Measurements from ENCODE around the gene OR13A1. TPM values are rescaled to one million over a fixed set of nuclear protein-coding genes. Genes with fewer than 3 reads are reported as not detected.

OR13A1 gene
- total and polyA plus RNA-seq, 4 donors: 0.15 to 0.31 (median 0.28) TPM; not detected in 1

- DNase-seq (no peak), ATAC-seq (ENCODE audit: insufficient read depth, low FRiP score) (no peak)
- H3K36me3 ChIP-seq (ENCODE audit: control insufficient read depth in 4 of 4, insufficient read depth in 4 of 4, low read length in 4 of 4): no peaks in the 10 kb centered on the region
- TF ChIP-seq, protein P1, sequence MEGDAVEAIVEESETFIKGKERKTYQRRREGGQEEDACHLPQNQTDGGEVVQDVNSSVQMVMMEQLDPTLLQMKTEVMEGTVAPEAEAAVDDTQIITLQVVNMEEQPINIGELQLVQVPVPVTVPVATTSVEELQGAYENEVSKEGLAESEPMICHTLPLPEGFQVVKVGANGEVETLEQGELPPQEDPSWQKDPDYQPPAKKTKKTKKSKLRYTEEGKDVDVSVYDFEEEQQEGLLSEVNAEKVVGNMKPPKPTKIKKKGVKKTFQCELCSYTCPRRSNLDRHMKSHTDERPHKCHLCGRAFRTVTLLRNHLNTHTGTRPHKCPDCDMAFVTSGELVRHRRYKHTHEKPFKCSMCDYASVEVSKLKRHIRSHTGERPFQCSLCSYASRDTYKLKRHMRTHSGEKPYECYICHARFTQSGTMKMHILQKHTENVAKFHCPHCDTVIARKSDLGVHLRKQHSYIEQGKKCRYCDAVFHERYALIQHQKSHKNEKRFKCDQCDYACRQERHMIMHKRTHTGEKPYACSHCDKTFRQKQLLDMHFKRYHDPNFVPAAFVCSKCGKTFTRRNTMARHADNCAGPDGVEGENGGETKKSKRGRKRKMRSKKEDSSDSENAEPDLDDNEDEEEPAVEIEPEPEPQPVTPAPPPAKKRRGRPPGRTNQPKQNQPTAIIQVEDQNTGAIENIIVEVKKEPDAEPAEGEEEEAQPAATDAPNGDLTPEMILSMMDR (IDR thresholded peaks at IDR 0.05; ENCODE audit: control extremely low read depth, extremely low read depth): no peak
- no peak overlapping the region for H3K27ac ChIP-seq (ENCODE audit: low read depth in 1 of 2, low read length in 1 of 2)
- H3K9me3 ChIP-seq (ENCODE audit: control insufficient read depth in 4 of 4, insufficient read depth in 3 of 4, low read length in 3 of 4): no peaks in the 10 kb centered on the region
- H3K4me1 ChIP-seq (ENCODE audit: control insufficient read depth in 5 of 5, insufficient read depth in 5 of 5, low read length in 5 of 5): no peaks in the 10 kb centered on the region
- no peak overlapping the region for H3K4me3 ChIP-seq
- H3K9ac ChIP-seq (ENCODE audit: insufficient read depth in 1 of 2, low read length in 2 of 2): no peak overlapping the region
- H3K27me3 ChIP-seq (ENCODE audit: control insufficient read depth in 3 of 3, insufficient read depth in 3 of 3, low read length in 2 of 3): no peaks in the 10 kb centered on the region
- 46 to 62% methylated on average over 2 of the region's 2 CpGs for WGBS, 2 donors
Measured at GRCh38 chr10:45253183-45253914, 62.1 kb downstream of the OR13A1 start.

Other genes with a start within 250 kb of the OR13A1 start
- gene ALOX5, start 58.6 kb upstream of the OR13A1 start, total RNA-seq: 100 to 1,000 TPM in 1 of 2 donors, 10 to 100 TPM in 1; 21.5 to 190 TPM
- gene ALOX5, start 58.6 kb upstream of the OR13A1 start, polyA plus RNA-seq: 100 to 1,000 TPM in 1 of 2 donors, 10 to 100 TPM in 1; 98.6 to 270 TPM

Data from lung (tissue), 12 donors.